Sigmoid colon (tissue), 4 donors: ENCODE measurements around the gene PLS1.

Experiments used
- CTCF ChIP-seq, 4 experiments: fragments of 450-650 bp in 3 of 4; fragments of 200-600 bp in 1 of 4; IDR thresholded peaks; one replicate each; pipeline ENCODE4 v1.5.1; 2016 to 2019; ENCODE audit warnings: antibody characterized with exemption in 4 of 4, mild to moderate bottlenecking in 3 of 4, moderate library complexity in 2 of 4
- POLR2A ChIP-seq, 2 donors: fragments of 450-650 bp; IDR thresholded peaks; one replicate each; pipeline ENCODE4 v1.6.1; 2016; ENCODE audit warnings: antibody characterized with exemption in 2 of 2, mild to moderate bottlenecking in 2 of 2, moderate library complexity in 2 of 2
- POLR2AphosphoS5 ChIP-seq, 4 donors: sonication (generic); formaldehyde crosslinking; IDR thresholded peaks; one replicate each; pipeline ENCODE4 v1.6.1; 2017; ENCODE audit warnings: antibody characterized with exemption in 4 of 4

- no peak for TF ChIP-seq CTCF (IDR thresholded peaks at IDR 0.05)
- peak; percentile 62 to 68 for TF ChIP-seq POLR2A (IDR thresholded peaks at IDR 0.05)
- peak; percentile 68 to 91 (median 88) for TF ChIP-seq POLR2AphosphoS5 (IDR thresholded peaks at IDR 0.05)
Observed at GRCh38 chr3:142578329-142579223, 17.6 kb upstream of the PLS1 start, which contains the start of gene ATR.
